WTC11 (cell line): Measurements from ENCODE around the gene OIT3. TPM values are rescaled to one million over a fixed set of nuclear protein-coding genes. Genes with fewer than 3 reads are reported as not detected.
A peak's percentile ranks its signal among the peaks of the same experiment; 100 is the strongest.

ENCODE experiments used
- ATAC-seq: fragments of 200-7000 bp; cut with Tn5 transposase; 2 replicates; pipeline ENCODE4 v1.10.0; 2021; ENCODE audit warnings: mild to moderate bottlenecking, moderate library complexity
- CTCF ChIA-PET: fragments of 300-600 bp; sonication (Branson Sonifier 250); formaldehyde crosslinking; loops from one replicate; lab custom pipeline; 2021; ENCODE audit warnings: antibody characterized with exemption; lab: Charles Lee
- POLR2A ChIA-PET: fragments of 350-600 bp; sonication (Branson Sonifier 250); formaldehyde crosslinking; loops from one replicate; lab custom pipeline; 2021; ENCODE audit warnings: antibody characterized with exemption; lab: Charles Lee
- DNase-seq: peaks from one replicate; pipeline ENCODE4 v3.0.0; 2021; ENCODE audit warnings: low spot score
- H3K27ac Mint-ChIP-seq: 2 replicates; pipeline ENCODE4 v1.8.0; 2021; ENCODE audit warnings: mixed read lengths
- H3K27me3 Mint-ChIP-seq: 2 replicates; pipeline ENCODE4 v1.8.0; 2021; ENCODE audit warnings: low read depth, mild to moderate bottlenecking, moderate library complexity, mixed read lengths
- H3K36me3 Mint-ChIP-seq: 2 replicates; pipeline ENCODE4 v1.8.0; 2021; ENCODE audit warnings: mixed read lengths
- H3K4me1 Mint-ChIP-seq: 2 replicates; pipeline ENCODE4 v1.8.0; 2022; ENCODE audit warnings: mixed read lengths
- H3K4me3 Mint-ChIP-seq: 2 replicates; pipeline ENCODE4 v1.8.0; 2021; ENCODE audit warnings: mild to moderate bottlenecking, moderate library complexity, mixed read lengths
- H3K9me3 Mint-ChIP-seq: 2 replicates; pipeline ENCODE4 v1.8.0; 2021; ENCODE audit warnings: mixed read lengths
- ATF1 ChIP-seq: sonication (generic); formaldehyde crosslinking; IDR thresholded peaks from 2 replicates; pipeline ENCODE4 v1.8.1; 2023; ENCODE audit warnings: mild to moderate bottlenecking, moderate library complexity, missing genetic modification reagents
- CREB1 ChIP-seq: sonication (generic); formaldehyde crosslinking; IDR thresholded peaks from 2 replicates; pipeline ENCODE4 v1.8.0; 2023; ENCODE audit warnings: mild to moderate bottlenecking, missing genetic modification reagents
- CREM ChIP-seq: sonication (generic); formaldehyde crosslinking; IDR thresholded peaks from 2 replicates; pipeline ENCODE4 v1.8.1; 2022; ENCODE audit warnings: mild to moderate bottlenecking, missing genetic modification reagents, moderate library complexity
- FOXK1 ChIP-seq: sonication (generic); formaldehyde crosslinking; IDR thresholded peaks from 2 replicates; pipeline ENCODE4 v1.8.0; 2022; ENCODE audit warnings: mild to moderate bottlenecking, moderate library complexity, missing genetic modification reagents
- JUN ChIP-seq: sonication (generic); formaldehyde crosslinking; IDR thresholded peaks from 2 replicates; pipeline ENCODE4 v1.8.0; 2023; ENCODE audit warnings: mild to moderate bottlenecking, missing genetic modification reagents
- NFATC4 ChIP-seq: fragments of 250-450 bp; sonication (Bioruptor Pico); IDR thresholded peaks from 2 replicates; pipeline ENCODE4 v1.9.0; 2021; ENCODE audit warnings: mild to moderate bottlenecking
- SMAD4 ChIP-seq: sonication (generic); formaldehyde crosslinking; IDR thresholded peaks from 2 replicates; pipeline ENCODE4 v1.8.0; 2022; ENCODE audit warnings: mild to moderate bottlenecking, missing genetic modification reagents
- ZNF317 ChIP-seq: sonication (generic); formaldehyde crosslinking; IDR thresholded peaks from 2 replicates; pipeline ENCODE4 v1.8.1; 2023; ENCODE audit warnings: low read depth, mild to moderate bottlenecking, moderate library complexity, missing genetic modification reagents, borderline replicate concordance
- total RNA-seq: library from RNA; stranded (reverse); gene quantifications from 3 replicates; pipeline ENCODE4 v1.2.3, GENCODE V29; 2021
- TF ChIP-seq, protein P1 (sequence below): sonication (generic); formaldehyde crosslinking; IDR thresholded peaks from 2 replicates; pipeline ENCODE4 v1.8.0; 2023; ENCODE audit warnings: missing genetic modification reagents
- TF ChIP-seq, protein P2 (sequence below): fragments of 250-450 bp; sonication (Bioruptor Pico); IDR thresholded peaks from 2 replicates; pipeline ENCODE4 v1.9.0; 2021; ENCODE audit warnings: mild to moderate bottlenecking, borderline replicate concordance
- TF ChIP-seq, protein P3 (sequence below): sonication (generic); formaldehyde crosslinking; IDR thresholded peaks from 2 replicates; pipeline ENCODE4 v1.8.1; 2022; ENCODE audit warnings: mild to moderate bottlenecking, missing genetic modification reagents, moderate library complexity, borderline replicate concordance
- TF ChIP-seq, protein P4 (sequence below): sonication (generic); formaldehyde crosslinking; IDR thresholded peaks from 2 replicates; pipeline ENCODE4 v1.8.1; 2023; ENCODE audit warnings: mild to moderate bottlenecking, missing genetic modification reagents
- TF ChIP-seq, protein P5 (sequence below): sonication (generic); formaldehyde crosslinking; IDR thresholded peaks from 2 replicates; pipeline ENCODE4 v1.8.1; 2022; ENCODE audit warnings: low read depth, missing genetic modification reagents, borderline replicate concordance
- TF ChIP-seq, protein P6 (sequence below): sonication (generic); formaldehyde crosslinking; conservative IDR thresholded peaks from 2 replicates; pipeline ENCODE4 v1.8.1; 2022; ENCODE audit warnings: mild to moderate bottlenecking, missing genetic modification reagents
- TF ChIP-seq, protein P7 (sequence below): sonication (generic); formaldehyde crosslinking; IDR thresholded peaks from 2 replicates; pipeline ENCODE4 v1.8.0; 2023; ENCODE audit warnings: missing genetic modification reagents, mild to moderate bottlenecking, borderline replicate concordance
- TF ChIP-seq, protein P8 (sequence below): sonication (generic); formaldehyde crosslinking; IDR thresholded peaks from 2 replicates; pipeline ENCODE4 v1.8.1; 2023; ENCODE audit warnings: mild to moderate bottlenecking, missing genetic modification reagents, borderline replicate concordance

Gene OIT3
- total RNA-seq, 1 experiment from 2014 or later = not detected

DNA sequence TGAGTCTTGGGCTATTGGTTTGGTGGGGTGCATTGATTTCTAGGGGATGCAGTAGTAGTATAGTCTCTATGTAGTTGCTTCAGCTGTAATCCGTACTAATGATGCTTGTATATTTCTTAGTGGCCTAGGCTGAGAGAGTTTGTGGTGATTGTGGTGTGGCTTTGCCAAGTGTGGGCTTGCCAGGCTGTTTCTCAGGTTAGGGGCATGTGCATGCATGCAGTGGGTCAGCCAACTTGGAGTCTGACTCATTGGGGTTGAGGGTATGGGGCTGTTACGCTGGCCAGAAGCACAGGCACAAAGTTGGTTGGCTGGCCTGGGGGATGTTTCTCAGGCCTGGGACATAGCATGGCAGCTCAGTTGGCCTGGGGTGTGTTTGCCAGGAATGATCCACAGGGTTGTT lies 86.8 kb downstream of the OIT3 start (continued):
- TF ChIP-seq, protein P1, sequence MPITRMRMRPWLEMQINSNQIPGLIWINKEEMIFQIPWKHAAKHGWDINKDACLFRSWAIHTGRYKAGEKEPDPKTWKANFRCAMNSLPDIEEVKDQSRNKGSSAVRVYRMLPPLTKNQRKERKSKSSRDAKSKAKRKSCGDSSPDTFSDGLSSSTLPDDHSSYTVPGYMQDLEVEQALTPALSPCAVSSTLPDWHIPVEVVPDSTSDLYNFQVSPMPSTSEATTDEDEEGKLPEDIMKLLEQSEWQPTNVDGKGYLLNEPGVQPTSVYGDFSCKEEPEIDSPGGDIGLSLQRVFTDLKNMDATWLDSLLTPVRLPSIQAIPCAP (CRISPR knock-in tag) = no peak
- TF ChIP-seq CREB1 (CRISPR knock-in tag) = no peak
- TF ChIP-seq, protein P2, sequence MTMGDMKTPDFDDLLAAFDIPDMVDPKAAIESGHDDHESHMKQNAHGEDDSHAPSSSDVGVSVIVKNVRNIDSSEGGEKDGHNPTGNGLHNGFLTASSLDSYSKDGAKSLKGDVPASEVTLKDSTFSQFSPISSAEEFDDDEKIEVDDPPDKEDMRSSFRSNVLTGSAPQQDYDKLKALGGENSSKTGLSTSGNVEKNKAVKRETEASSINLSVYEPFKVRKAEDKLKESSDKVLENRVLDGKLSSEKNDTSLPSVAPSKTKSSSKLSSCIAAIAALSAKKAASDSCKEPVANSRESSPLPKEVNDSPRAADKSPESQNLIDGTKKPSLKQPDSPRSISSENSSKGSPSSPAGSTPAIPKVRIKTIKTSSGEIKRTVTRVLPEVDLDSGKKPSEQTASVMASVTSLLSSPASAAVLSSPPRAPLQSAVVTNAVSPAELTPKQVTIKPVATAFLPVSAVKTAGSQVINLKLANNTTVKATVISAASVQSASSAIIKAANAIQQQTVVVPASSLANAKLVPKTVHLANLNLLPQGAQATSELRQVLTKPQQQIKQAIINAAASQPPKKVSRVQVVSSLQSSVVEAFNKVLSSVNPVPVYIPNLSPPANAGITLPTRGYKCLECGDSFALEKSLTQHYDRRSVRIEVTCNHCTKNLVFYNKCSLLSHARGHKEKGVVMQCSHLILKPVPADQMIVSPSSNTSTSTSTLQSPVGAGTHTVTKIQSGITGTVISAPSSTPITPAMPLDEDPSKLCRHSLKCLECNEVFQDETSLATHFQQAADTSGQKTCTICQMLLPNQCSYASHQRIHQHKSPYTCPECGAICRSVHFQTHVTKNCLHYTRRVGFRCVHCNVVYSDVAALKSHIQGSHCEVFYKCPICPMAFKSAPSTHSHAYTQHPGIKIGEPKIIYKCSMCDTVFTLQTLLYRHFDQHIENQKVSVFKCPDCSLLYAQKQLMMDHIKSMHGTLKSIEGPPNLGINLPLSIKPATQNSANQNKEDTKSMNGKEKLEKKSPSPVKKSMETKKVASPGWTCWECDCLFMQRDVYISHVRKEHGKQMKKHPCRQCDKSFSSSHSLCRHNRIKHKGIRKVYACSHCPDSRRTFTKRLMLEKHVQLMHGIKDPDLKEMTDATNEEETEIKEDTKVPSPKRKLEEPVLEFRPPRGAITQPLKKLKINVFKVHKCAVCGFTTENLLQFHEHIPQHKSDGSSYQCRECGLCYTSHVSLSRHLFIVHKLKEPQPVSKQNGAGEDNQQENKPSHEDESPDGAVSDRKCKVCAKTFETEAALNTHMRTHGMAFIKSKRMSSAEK = no peak
- TF ChIP-seq, protein P3, sequence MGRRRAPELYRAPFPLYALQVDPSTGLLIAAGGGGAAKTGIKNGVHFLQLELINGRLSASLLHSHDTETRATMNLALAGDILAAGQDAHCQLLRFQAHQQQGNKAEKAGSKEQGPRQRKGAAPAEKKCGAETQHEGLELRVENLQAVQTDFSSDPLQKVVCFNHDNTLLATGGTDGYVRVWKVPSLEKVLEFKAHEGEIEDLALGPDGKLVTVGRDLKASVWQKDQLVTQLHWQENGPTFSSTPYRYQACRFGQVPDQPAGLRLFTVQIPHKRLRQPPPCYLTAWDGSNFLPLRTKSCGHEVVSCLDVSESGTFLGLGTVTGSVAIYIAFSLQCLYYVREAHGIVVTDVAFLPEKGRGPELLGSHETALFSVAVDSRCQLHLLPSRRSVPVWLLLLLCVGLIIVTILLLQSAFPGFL = no peak
- TF ChIP-seq SMAD4 = no peak
- TF ChIP-seq, protein P4, sequence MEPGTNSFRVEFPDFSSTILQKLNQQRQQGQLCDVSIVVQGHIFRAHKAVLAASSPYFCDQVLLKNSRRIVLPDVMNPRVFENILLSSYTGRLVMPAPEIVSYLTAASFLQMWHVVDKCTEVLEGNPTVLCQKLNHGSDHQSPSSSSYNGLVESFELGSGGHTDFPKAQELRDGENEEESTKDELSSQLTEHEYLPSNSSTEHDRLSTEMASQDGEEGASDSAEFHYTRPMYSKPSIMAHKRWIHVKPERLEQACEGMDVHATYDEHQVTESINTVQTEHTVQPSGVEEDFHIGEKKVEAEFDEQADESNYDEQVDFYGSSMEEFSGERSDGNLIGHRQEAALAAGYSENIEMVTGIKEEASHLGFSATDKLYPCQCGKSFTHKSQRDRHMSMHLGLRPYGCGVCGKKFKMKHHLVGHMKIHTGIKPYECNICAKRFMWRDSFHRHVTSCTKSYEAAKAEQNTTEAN (CRISPR knock-in tag) = no peak
- no peak for TF ChIP-seq ZNF317 (CRISPR knock-in tag)
- no peak for TF ChIP-seq CREM (CRISPR knock-in tag)

DNA sequence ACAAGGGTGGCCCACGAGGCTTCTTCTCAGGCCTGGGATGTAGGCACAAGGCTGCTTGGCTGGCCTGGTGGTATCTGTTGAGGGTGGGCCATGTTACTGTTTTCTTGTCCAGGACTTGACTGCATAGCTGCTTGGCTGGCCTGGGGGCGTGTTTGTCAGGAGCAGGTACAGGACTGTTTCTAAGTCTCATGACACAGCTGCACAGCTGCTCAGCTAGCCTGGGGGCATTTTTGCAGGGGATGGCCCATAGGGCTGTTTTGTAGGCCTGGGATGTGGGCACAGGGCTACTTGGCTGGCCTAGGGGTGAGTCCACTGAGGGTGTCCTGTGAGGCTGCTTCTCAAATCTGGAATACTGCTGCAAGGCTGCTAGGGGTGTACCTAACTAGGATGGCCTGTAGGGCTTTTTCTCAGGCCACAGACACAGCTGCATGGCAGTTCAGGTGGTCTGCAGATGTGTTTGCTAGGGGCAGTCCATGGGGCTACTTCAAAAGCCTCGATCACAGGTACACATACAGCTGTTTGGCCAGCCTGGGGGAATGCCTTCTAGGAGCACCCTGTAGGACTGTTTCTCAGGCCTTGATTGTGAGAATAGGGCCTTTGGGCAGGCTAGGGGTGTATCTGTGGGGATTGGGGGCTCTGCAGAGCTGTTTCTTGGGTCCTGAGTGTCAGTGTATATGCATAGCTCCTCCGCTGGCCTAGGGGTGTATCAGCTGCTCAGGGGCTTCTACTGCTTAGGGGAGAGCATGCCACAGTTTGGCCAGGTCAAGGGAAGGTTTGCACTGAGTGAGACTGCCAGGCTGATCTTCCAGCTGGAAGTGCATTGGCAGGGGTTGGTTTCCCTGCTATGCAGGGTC lies 87.7 kb downstream of the OIT3 start:
- no peaks in the 10 kb centered on the region for H3K4me1 Mint-ChIP-seq
- H3K9me3 Mint-ChIP-seq = peaks cover 45% of the 10 kb centered on the region
- CTCF ChIA-PET = no interaction called here
- H3K27ac Mint-ChIP-seq = no peak overlapping the region
- POLR2A ChIA-PET = interaction anchor here (0.7 kb wide), 1 partner anchor 20 kb away, joined by 6 read pairs; no protein-coding TSS in a partner anchor
- DNase-seq (no peak), ATAC-seq (peak; percentile 60)
- H3K36me3 Mint-ChIP-seq = peaks cover 32% of the 10 kb centered on the region
- peaks cover 6% of the 10 kb centered on the region; the same call in 1 of the 2 replicates for H3K27me3 Mint-ChIP-seq
- no peak overlapping the region for H3K4me3 Mint-ChIP-seq
- no peak for TF ChIP-seq FOXK1 (CRISPR knock-in tag)
- TF ChIP-seq NFATC4 = no peak
- no peak for TF ChIP-seq ATF1
- TF ChIP-seq, protein P5, sequence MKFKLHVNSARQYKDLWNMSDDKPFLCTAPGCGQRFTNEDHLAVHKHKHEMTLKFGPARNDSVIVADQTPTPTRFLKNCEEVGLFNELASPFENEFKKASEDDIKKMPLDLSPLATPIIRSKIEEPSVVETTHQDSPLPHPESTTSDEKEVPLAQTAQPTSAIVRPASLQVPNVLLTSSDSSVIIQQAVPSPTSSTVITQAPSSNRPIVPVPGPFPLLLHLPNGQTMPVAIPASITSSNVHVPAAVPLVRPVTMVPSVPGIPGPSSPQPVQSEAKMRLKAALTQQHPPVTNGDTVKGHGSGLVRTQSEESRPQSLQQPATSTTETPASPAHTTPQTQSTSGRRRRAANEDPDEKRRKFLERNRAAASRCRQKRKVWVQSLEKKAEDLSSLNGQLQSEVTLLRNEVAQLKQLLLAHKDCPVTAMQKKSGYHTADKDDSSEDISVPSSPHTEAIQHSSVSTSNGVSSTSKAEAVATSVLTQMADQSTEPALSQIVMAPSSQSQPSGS (CRISPR knock-in tag) = no peak
- TF ChIP-seq, protein P6, sequence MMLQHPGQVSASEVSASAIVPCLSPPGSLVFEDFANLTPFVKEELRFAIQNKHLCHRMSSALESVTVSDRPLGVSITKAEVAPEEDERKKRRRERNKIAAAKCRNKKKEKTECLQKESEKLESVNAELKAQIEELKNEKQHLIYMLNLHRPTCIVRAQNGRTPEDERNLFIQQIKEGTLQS = no peak
- TF ChIP-seq, protein P7, sequence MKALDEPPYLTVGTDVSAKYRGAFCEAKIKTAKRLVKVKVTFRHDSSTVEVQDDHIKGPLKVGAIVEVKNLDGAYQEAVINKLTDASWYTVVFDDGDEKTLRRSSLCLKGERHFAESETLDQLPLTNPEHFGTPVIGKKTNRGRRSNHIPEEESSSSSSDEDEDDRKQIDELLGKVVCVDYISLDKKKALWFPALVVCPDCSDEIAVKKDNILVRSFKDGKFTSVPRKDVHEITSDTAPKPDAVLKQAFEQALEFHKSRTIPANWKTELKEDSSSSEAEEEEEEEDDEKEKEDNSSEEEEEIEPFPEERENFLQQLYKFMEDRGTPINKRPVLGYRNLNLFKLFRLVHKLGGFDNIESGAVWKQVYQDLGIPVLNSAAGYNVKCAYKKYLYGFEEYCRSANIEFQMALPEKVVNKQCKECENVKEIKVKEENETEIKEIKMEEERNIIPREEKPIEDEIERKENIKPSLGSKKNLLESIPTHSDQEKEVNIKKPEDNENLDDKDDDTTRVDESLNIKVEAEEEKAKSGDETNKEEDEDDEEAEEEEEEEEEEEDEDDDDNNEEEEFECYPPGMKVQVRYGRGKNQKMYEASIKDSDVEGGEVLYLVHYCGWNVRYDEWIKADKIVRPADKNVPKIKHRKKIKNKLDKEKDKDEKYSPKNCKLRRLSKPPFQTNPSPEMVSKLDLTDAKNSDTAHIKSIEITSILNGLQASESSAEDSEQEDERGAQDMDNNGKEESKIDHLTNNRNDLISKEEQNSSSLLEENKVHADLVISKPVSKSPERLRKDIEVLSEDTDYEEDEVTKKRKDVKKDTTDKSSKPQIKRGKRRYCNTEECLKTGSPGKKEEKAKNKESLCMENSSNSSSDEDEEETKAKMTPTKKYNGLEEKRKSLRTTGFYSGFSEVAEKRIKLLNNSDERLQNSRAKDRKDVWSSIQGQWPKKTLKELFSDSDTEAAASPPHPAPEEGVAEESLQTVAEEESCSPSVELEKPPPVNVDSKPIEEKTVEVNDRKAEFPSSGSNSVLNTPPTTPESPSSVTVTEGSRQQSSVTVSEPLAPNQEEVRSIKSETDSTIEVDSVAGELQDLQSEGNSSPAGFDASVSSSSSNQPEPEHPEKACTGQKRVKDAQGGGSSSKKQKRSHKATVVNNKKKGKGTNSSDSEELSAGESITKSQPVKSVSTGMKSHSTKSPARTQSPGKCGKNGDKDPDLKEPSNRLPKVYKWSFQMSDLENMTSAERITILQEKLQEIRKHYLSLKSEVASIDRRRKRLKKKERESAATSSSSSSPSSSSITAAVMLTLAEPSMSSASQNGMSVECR = no peak
- TF ChIP-seq JUN (CRISPR knock-in tag) = no peak
- TF ChIP-seq, protein P8, sequence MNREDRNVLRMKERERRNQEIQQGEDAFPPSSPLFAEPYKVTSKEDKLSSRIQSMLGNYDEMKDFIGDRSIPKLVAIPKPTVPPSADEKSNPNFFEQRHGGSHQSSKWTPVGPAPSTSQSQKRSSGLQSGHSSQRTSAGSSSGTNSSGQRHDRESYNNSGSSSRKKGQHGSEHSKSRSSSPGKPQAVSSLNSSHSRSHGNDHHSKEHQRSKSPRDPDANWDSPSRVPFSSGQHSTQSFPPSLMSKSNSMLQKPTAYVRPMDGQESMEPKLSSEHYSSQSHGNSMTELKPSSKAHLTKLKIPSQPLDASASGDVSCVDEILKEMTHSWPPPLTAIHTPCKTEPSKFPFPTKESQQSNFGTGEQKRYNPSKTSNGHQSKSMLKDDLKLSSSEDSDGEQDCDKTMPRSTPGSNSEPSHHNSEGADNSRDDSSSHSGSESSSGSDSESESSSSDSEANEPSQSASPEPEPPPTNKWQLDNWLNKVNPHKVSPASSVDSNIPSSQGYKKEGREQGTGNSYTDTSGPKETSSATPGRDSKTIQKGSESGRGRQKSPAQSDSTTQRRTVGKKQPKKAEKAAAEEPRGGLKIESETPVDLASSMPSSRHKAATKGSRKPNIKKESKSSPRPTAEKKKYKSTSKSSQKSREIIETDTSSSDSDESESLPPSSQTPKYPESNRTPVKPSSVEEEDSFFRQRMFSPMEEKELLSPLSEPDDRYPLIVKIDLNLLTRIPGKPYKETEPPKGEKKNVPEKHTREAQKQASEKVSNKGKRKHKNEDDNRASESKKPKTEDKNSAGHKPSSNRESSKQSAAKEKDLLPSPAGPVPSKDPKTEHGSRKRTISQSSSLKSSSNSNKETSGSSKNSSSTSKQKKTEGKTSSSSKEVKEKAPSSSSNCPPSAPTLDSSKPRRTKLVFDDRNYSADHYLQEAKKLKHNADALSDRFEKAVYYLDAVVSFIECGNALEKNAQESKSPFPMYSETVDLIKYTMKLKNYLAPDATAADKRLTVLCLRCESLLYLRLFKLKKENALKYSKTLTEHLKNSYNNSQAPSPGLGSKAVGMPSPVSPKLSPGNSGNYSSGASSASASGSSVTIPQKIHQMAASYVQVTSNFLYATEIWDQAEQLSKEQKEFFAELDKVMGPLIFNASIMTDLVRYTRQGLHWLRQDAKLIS (CRISPR knock-in tag) = no peak
